Loucy (cell line): ENCODE results near the gene AHRR.

Experiments
- EZH2phosphoT487 ChIP-seq: fragments of 200-600 bp; IDR thresholded peaks from 2 replicates; pipeline ENCODE4 v1.6.1; 2018; ENCODE audit warnings: antibody characterized with exemption, mild to moderate bottlenecking, moderate library complexity, borderline replicate concordance
- TF ChIP-seq, protein P1 (sequence below): fragments of 200-600 bp; sonication (generic); conservative IDR thresholded peaks from 2 replicates; pipeline ENCODE4 v1.5.1; 2014; ENCODE audit warnings: mild to moderate bottlenecking, antibody characterized with exemption, low read length

DNA sequence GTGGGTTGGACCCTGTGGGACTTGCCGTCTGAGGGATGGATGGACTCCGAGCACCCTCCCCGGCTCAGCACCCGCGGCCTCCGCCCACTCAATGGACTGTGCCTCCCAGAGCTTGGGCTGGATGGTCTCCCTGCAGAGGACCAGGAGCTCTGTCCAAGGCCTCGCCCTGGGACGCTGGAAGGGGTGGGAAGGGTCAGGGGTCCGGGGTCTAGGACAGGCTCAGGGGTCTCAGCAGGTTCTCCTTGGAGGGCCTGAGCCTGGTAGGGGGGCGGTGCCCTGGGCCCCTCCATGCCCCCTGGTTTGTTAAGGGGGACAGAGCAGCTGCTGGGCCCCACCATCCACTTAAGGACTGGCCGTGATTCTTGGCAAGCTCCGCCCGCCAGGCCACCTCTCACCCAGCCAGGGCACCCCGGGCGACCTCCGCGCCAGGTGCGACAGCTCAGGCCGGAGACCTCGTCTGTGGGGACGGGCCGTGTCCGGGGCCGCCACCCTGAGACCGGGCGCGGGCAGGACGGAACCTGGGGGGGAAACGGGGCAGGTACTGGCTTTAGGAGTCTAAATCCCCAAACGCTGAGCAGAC is 150.7 kb downstream of the AHRR start:
- TF ChIP-seq, protein P1, sequence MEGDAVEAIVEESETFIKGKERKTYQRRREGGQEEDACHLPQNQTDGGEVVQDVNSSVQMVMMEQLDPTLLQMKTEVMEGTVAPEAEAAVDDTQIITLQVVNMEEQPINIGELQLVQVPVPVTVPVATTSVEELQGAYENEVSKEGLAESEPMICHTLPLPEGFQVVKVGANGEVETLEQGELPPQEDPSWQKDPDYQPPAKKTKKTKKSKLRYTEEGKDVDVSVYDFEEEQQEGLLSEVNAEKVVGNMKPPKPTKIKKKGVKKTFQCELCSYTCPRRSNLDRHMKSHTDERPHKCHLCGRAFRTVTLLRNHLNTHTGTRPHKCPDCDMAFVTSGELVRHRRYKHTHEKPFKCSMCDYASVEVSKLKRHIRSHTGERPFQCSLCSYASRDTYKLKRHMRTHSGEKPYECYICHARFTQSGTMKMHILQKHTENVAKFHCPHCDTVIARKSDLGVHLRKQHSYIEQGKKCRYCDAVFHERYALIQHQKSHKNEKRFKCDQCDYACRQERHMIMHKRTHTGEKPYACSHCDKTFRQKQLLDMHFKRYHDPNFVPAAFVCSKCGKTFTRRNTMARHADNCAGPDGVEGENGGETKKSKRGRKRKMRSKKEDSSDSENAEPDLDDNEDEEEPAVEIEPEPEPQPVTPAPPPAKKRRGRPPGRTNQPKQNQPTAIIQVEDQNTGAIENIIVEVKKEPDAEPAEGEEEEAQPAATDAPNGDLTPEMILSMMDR: no peak
- no peak for TF ChIP-seq EZH2phosphoT487
